Fibroblast of lung (primary cell): ENCODE results near the gene NAT8L. TPM values are rescaled to one million over a fixed set of nuclear protein-coding genes. Genes with fewer than 3 reads are reported as not detected.

Source experiments
- DNase-seq, 2 donors: peaks; one replicate each; pipeline versions ENCODE4 v3.0.0 to v3.0.0-alpha.2; 2010; ENCODE audit warnings: low read depth in 2 of 2
- H2AFZ ChIP-seq: 2 replicates; pipeline ENCODE4 v1.5.1; 2012; ENCODE audit warnings: low read length, control low read depth, inconsistent platforms
- H3K27ac ChIP-seq: 2 replicates; pipeline ENCODE4 v1.5.1; 2011; ENCODE audit warnings: low read length, control low read depth; ENCODE audit not compliant: insufficient read depth
- H3K27me3 ChIP-seq: 2 replicates; pipeline ENCODE4 v1.5.1; 2011; ENCODE audit warnings: mild to moderate bottlenecking, low read length; ENCODE audit not compliant: control insufficient read depth, insufficient read depth
- H3K36me3 ChIP-seq: 2 replicates; pipeline ENCODE4 v1.5.1; 2011; ENCODE audit warnings: low read length; ENCODE audit not compliant: control insufficient read depth, insufficient read depth
- H3K4me1 ChIP-seq: 2 replicates; pipeline ENCODE4 v1.5.1; 2011; ENCODE audit warnings: low read length; ENCODE audit not compliant: control insufficient read depth, insufficient read depth; ENCODE audit errors: extremely low read depth
- H3K4me2 ChIP-seq: 2 replicates; pipeline ENCODE4 v1.5.1; 2011; ENCODE audit warnings: low read length, control low read depth; ENCODE audit not compliant: insufficient read depth; ENCODE audit errors: extremely low read depth
- H3K4me3 ChIP-seq, 4 experiments: fragments of 200-600 bp in 1 of 4; sonication (generic) in 1 of 4; replicated peaks in 1 of 4; 2 replicates each; pipeline ENCODE4 v1.5.1; 2011 to 2016; ENCODE audit warnings: low read length in 4 of 4, low read depth in 3 of 4, mild to moderate bottlenecking in 3 of 4, control low read depth in 2 of 4, inconsistent platforms in 1 of 4, mixed read lengths in 1 of 4; ENCODE audit not compliant: insufficient read depth in 1 of 4; ENCODE audit errors: control extremely low read depth in 1 of 4
- H3K79me2 ChIP-seq: 2 replicates; pipeline ENCODE4 v1.5.1; 2012; ENCODE audit warnings: mild to moderate bottlenecking, low read length, inconsistent platforms; ENCODE audit not compliant: control insufficient read depth, insufficient read depth
- H3K9ac ChIP-seq: 2 replicates; pipeline ENCODE4 v1.5.1; 2011; ENCODE audit warnings: mild to moderate bottlenecking, low read length, control low read depth; ENCODE audit not compliant: insufficient read depth
- H3K9me3 ChIP-seq: 2 replicates; pipeline ENCODE4 v1.5.1; 2012; ENCODE audit warnings: low read depth, low read length; ENCODE audit not compliant: control insufficient read depth, insufficient read depth
- H4K20me1 ChIP-seq: 2 replicates; pipeline ENCODE4 v1.5.1; 2011; ENCODE audit warnings: low read length; ENCODE audit not compliant: control insufficient read depth, insufficient read depth; ENCODE audit errors: extremely low read depth
- CTCF ChIP-seq, 2 donors: IDR thresholded peaks in 1 of 2; conservative IDR thresholded peaks in 1 of 2; 1 replicate in 1 of 2; 2 replicates in 1 of 2; pipeline ENCODE4 v1.5.1; 2011 to 2012; ENCODE audit warnings: low read length in 2 of 2, control low read depth in 1 of 2, inconsistent platforms in 1 of 2, low read depth in 1 of 2, mild to moderate bottlenecking in 1 of 2
- EZH2 ChIP-seq: IDR thresholded peaks from 2 replicates; pipeline ENCODE4 v1.5.1; 2012; ENCODE audit warnings: low read length, control low read depth, mild to moderate bottlenecking; ENCODE audit errors: missing control alignments
- polyA plus RNA-seq, 2 donors: library from polyadenylated mRNA; depleted of rRNA in 1 of 2; stranded (reverse) in 1 of 2; unstranded in 1 of 2; fragments of >200 nt; gene quantifications; 2 replicates each; pipeline ENCODE4 v1.2.1, GENCODE V29; 2011 to 2012; ENCODE audit warnings: missing spikeins in 1 of 2
- total RNA-seq: library from RNA; depleted of rRNA; stranded (reverse); fragments of >200 nt; gene quantifications from 2 replicates; pipeline ENCODE4 v1.2.1, GENCODE V29; 2014

Gene NAT8L
- total and polyA plus RNA-seq, 2 donors (not counting 1 experiment from before 2014, with no cell fraction given) = 0.01 to 0.17 TPM

GRCh38 chr4:2082118-2082517, 23.0 kb downstream of the NAT8L start:
- H3K27me3 ChIP-seq = no peaks in the 10 kb centered on the region
- no peak for TF ChIP-seq EZH2
- TF ChIP-seq CTCF (conservative IDR thresholded peaks at IDR 0.05 in 1 of 2, IDR thresholded peaks at IDR 0.05 in 1 of 2; ENCODE audit: low read depth in 1 of 2, low read length in 2 of 2) = no peak
- no peak overlapping the region for H2AFZ ChIP-seq
- H4K20me1 ChIP-seq = no peaks in the 10 kb centered on the region
- H3K36me3 ChIP-seq = no peaks in the 10 kb centered on the region
- no peak overlapping the region for H3K4me3 ChIP-seq
- no peak overlapping the region for H3K4me2 ChIP-seq
- DNase-seq = no peak
- H3K27ac ChIP-seq = no peak overlapping the region
- no peak overlapping the region for H3K9ac ChIP-seq
- H3K9me3 ChIP-seq = no peaks in the 10 kb centered on the region
- H3K79me2 ChIP-seq = no peaks in the 10 kb centered on the region
- no peaks in the 10 kb centered on the region for H3K4me1 ChIP-seq

GRCh38 chr4:2082627-2083026, 23.5 kb downstream of the NAT8L start:
- Histone ChIP-seq H3K36me3 (no peaks in the 10 kb centered on the region), H4K20me1 (no peaks in the 10 kb centered on the region), H3K4me2 (no peak overlapping the region), H3K79me2 (no peaks in the 10 kb centered on the region), H3K4me1 (no peaks in the 10 kb centered on the region), H3K9ac (no peak overlapping the region), H2AFZ (no peak overlapping the region), H3K9me3 (no peaks in the 10 kb centered on the region), H3K27ac (no peak overlapping the region), H3K27me3 (no peaks in the 10 kb centered on the region), H3K4me3 (no peak overlapping the region)
- DNase-seq = no peak
- TF ChIP-seq EZH2 = no peak
- no peak for TF ChIP-seq CTCF (conservative IDR thresholded peaks at IDR 0.05 in 1 of 2, IDR thresholded peaks at IDR 0.05 in 1 of 2; ENCODE audit: low read depth in 1 of 2, low read length in 2 of 2)

- no peak for DNase-seq
- no peak overlapping the region for H3K27ac ChIP-seq
- no peaks in the 10 kb centered on the region for H3K27me3 ChIP-seq
- no peak overlapping the region for H3K9ac ChIP-seq
- no peak overlapping the region for H3K4me3 ChIP-seq
- no peak overlapping the region for H2AFZ ChIP-seq
- H4K20me1 ChIP-seq = no peaks in the 10 kb centered on the region
- no peaks in the 10 kb centered on the region for H3K9me3 ChIP-seq
- no peak overlapping the region for H3K4me2 ChIP-seq
- no peaks in the 10 kb centered on the region for H3K4me1 ChIP-seq
- no peak for TF ChIP-seq EZH2
- TF ChIP-seq CTCF (conservative IDR thresholded peaks at IDR 0.05 in 1 of 2, IDR thresholded peaks at IDR 0.05 in 1 of 2; ENCODE audit: low read depth in 1 of 2, low read length in 2 of 2) = no peak
- H3K79me2 ChIP-seq = no peaks in the 10 kb centered on the region
- H3K36me3 ChIP-seq = no peaks in the 10 kb centered on the region
These were observed 24.1 kb downstream of the NAT8L start for GRCh38 chr4:2083116-2083825.
